Endothelial cell of umbilical vein (primary cell): ENCODE data around the gene LRCH1. TPM values are rescaled to one million over a fixed set of nuclear protein-coding genes. Genes with fewer than 3 reads are reported as not detected.

Experiments used
- BruUV-seq: library from RNA; stranded (reverse); fragments of 400-500 nt; replicated peaks from 2 replicates; lab custom pipeline; 2021; lab: Mats Ljungman, UMichigan
- CTCF ChIA-PET: fragments of 300-600, 350-600 bp; sonication (Branson Sonifier 250); formaldehyde crosslinking; loops from one replicate; lab custom pipeline; 2021; ENCODE audit warnings: antibody characterized with exemption, inconsistent platforms; lab: Charles Lee
- POLR2A ChIA-PET: fragments of 300-600, 350-600 bp; sonication (Branson Sonifier 250); formaldehyde crosslinking; loops from one replicate; lab custom pipeline; 2021; ENCODE audit warnings: antibody characterized with exemption, inconsistent platforms; lab: Charles Lee
- DNase-seq: peaks from one replicate; pipeline ENCODE4 v3.0.0-alpha.2; 2011; ENCODE audit warnings: low read depth, low spot score
- FAIRE-seq: peaks from 2 replicates; lab custom pipeline; 2011; peaks lifted over from hg19 to GRCh38; lab: Jason Lieb, UNC
- H2AFZ ChIP-seq: 2 replicates; pipeline ENCODE4 v1.6.0; 2012; ENCODE audit warnings: low read depth, low read length, control low read depth, inconsistent platforms
- H3K27ac ChIP-seq: 2 replicates; pipeline ENCODE4 v1.5.1; 2011; ENCODE audit warnings: low read depth, mild to moderate bottlenecking, control low read depth, low read length, moderate library complexity; ENCODE audit not compliant: insufficient read depth
- H3K27me3 ChIP-seq, 2 experiments: 2 replicates each; pipeline versions ENCODE4 v1.6.0 to v1.6.1; 2011; ENCODE audit warnings: low read length in 2 of 2, mixed read lengths in 1 of 2; ENCODE audit not compliant: control insufficient read depth in 2 of 2, insufficient read depth in 2 of 2
- H3K36me3 ChIP-seq, 2 experiments: 2 replicates in 1 of 2; 3 replicates in 1 of 2; pipeline ENCODE4 v1.5.1; 2011; ENCODE audit warnings: low read length in 2 of 2, mild to moderate bottlenecking in 1 of 2, moderate library complexity in 1 of 2; ENCODE audit not compliant: control insufficient read depth in 2 of 2, insufficient read depth in 2 of 2; ENCODE audit errors: extremely low read depth in 1 of 2
- H3K4me1 ChIP-seq: 3 replicates; pipeline ENCODE4 v1.5.1; 2011; ENCODE audit warnings: mild to moderate bottlenecking, low read length; ENCODE audit not compliant: control insufficient read depth, insufficient read depth; ENCODE audit errors: extremely low read depth
- H3K4me2 ChIP-seq: 2 replicates; pipeline ENCODE4 v1.6.1; 2011; ENCODE audit warnings: low read length, control low read depth, mixed read lengths; ENCODE audit not compliant: insufficient read depth
- H3K4me3 ChIP-seq, 3 experiments: fragments of 200-600 bp in 1 of 3; sonication (generic), shearing (Covaris generic) in 1 of 3; replicated peaks in 1 of 3; 2 replicates each; pipeline ENCODE4 v1.5.1; 2011 to 2016; ENCODE audit warnings: control low read depth in 3 of 3, low read length in 3 of 3, mild to moderate bottlenecking in 2 of 3, inconsistent platforms in 1 of 3, low read depth in 1 of 3, moderate library complexity in 1 of 3; ENCODE audit not compliant: insufficient read depth in 1 of 3
- H3K79me2 ChIP-seq: 2 replicates; pipeline ENCODE4 v1.6.0; 2012; ENCODE audit warnings: low read length, inconsistent platforms; ENCODE audit not compliant: control insufficient read depth, insufficient read depth
- H3K9ac ChIP-seq: replicated peaks from 2 replicates; pipeline ENCODE3; 2011; ENCODE audit warnings: low read length, control low read depth; ENCODE audit not compliant: insufficient read depth; ENCODE audit errors: extremely low read depth
- H3K9me1 ChIP-seq: replicated peaks from 3 replicates; pipeline ENCODE4 v1.6.0; 2011; ENCODE audit warnings: mild to moderate bottlenecking, low read length; ENCODE audit not compliant: control insufficient read depth, insufficient read depth; ENCODE audit errors: extremely low read depth
- H3K9me3 ChIP-seq: replicated peaks from 2 replicates; pipeline ENCODE4 v1.5.1; 2012; ENCODE audit warnings: low read length, inconsistent platforms; ENCODE audit not compliant: control insufficient read depth, insufficient read depth
- H4K20me1 ChIP-seq: replicated peaks from 2 replicates; pipeline ENCODE3; 2011; ENCODE audit warnings: mild to moderate bottlenecking, low read length; ENCODE audit not compliant: control insufficient read depth, insufficient read depth; ENCODE audit errors: extremely low read depth
- CTCF ChIP-seq, 2 donors: IDR thresholded peaks; 1 replicate in 1 of 2; 2 replicates in 1 of 2; pipeline ENCODE4 v1.5.1; 2011; ENCODE audit warnings: low read length in 2 of 2, mild to moderate bottlenecking in 2 of 2, moderate library complexity in 2 of 2, control low read depth in 1 of 2, inconsistent platforms in 1 of 2, low read depth in 1 of 2; ENCODE audit not compliant: insufficient read depth in 1 of 2; ENCODE audit errors: extremely low read depth in 1 of 2
- EZH2 ChIP-seq: IDR thresholded peaks from 2 replicates; pipeline ENCODE4 v1.6.1; 2012; ENCODE audit warnings: borderline replicate concordance, low read depth, mild to moderate bottlenecking, moderate library complexity, low read length, inconsistent platforms; ENCODE audit not compliant: severe bottlenecking
- FOS ChIP-seq: IDR thresholded peaks from 2 replicates; pipeline ENCODE4 v1.6.1; 2011; ENCODE audit warnings: mild to moderate bottlenecking, low read length, moderate library complexity, borderline replicate concordance; ENCODE audit not compliant: insufficient read depth
- GATA2 ChIP-seq: IDR thresholded peaks from 2 replicates; pipeline ENCODE4 v1.7.0; 2011; ENCODE audit warnings: low read depth, mild to moderate bottlenecking, moderate library complexity, mixed read lengths, low read length; ENCODE audit not compliant: insufficient read length, insufficient read depth
- JUN ChIP-seq: IDR thresholded peaks from 2 replicates; pipeline ENCODE4 v1.6.1; 2011; ENCODE audit warnings: borderline replicate concordance, low read depth; ENCODE audit not compliant: insufficient read length, insufficient read depth
- MAX ChIP-seq: IDR thresholded peaks from 2 replicates; pipeline ENCODE4 v1.6.1; 2011; ENCODE audit not compliant: insufficient read depth, insufficient read length
- MYC ChIP-seq: IDR thresholded peaks from one replicate; pipeline ENCODE4 v1.6.1; 2011; ENCODE audit warnings: mild to moderate bottlenecking, low read depth, low read length
- POLR2A ChIP-seq: IDR thresholded peaks from 2 replicates; pipeline ENCODE4 v1.6.1; 2012; ENCODE audit warnings: low read depth, mild to moderate bottlenecking, control low read depth, low read length
- POLR2AphosphoS5 ChIP-seq: IDR thresholded peaks from 2 replicates; pipeline ENCODE4 v1.6.1; 2012; ENCODE audit warnings: low read depth, mild to moderate bottlenecking, control low read depth, low read length, moderate library complexity; ENCODE audit not compliant: insufficient read depth
- dilution Hi-C: fragments of 300-500 bp; cut with MboI; formaldehyde crosslinking; loops from one replicate; pipeline ENCODE4 v1.15.0; 2019; ENCODE audit warnings: low sequenced_read_pairs; ENCODE audit not compliant: extremely low pct_ligation_motif_present
- intact Hi-C: fragments of 100-400 bp; cut with micrococcal nuclease; formaldehyde crosslinking; loops from one replicate; pipeline ENCODE4 v1.10.0; 2022
- polyA plus RNA-seq, 4 experiments: library from polyadenylated mRNA; depleted of rRNA in 3 of 4; stranded (reverse) in 3 of 4; unstranded in 1 of 4; fragments of >200 nt; gene quantifications; 2 replicates each; pipeline versions ENCODE4 v1.2.1 to v1.2.3, GENCODE V29; 2011 to 2012; ENCODE audit warnings: missing spikeins in 1 of 4
- total RNA-seq: library from RNA; stranded (reverse); gene quantifications from 2 replicates; pipeline ENCODE4 v1.2.3, GENCODE V29; 2021

The LRCH1 gene
- total and polyA plus RNA-seq, 2 donors (not counting 3 experiments of a cell fraction or from before 2014, with no cell fraction given): 5.4 to 16.5 TPM

- ChIA-PET CTCF (no interaction called here), POLR2A (no interaction called here)
Measured at GRCh38 chr13:46607768-46608564, 55.0 kb downstream of the LRCH1 start.

More at GRCh38 chr13:46607768-46608564, 55.0 kb downstream of the LRCH1 start:
- dilution Hi-C loops: no loop called here
- peaks cover 13% of the 10 kb centered on the region for H3K79me2 ChIP-seq
- no peaks in the 10 kb centered on the region for H3K9me1 ChIP-seq
- H3K4me3 ChIP-seq: no peak overlapping the region
- DNase-seq (no peak), FAIRE-seq (no peak)
- H3K4me2 ChIP-seq: no peak overlapping the region
- no peaks in the 10 kb centered on the region for H3K9me3 ChIP-seq
- BruUV-seq: no TSS peak
- no peak overlapping the region for H3K27ac ChIP-seq
- intact Hi-C loops: no loop called here
- peaks cover 9% of the 10 kb centered on the region for H3K4me1 ChIP-seq
- no peaks in the 10 kb centered on the region for H3K27me3 ChIP-seq
- no peaks in the 10 kb centered on the region for H3K36me3 ChIP-seq
- no peak overlapping the region for H2AFZ ChIP-seq
- no peak for TF ChIP-seq GATA2
- no peak for TF ChIP-seq JUN
- TF ChIP-seq MYC: no peak
- TF ChIP-seq POLR2A: no peak
- no peak for TF ChIP-seq CTCF (IDR thresholded peaks at IDR 0.05; ENCODE audit: extremely low read depth in 1 of 2, insufficient read depth in 1 of 2, low read depth in 1 of 2, low read length in 2 of 2)
- no peak for TF ChIP-seq FOS
- TF ChIP-seq EZH2: no peak
- TF ChIP-seq POLR2AphosphoS5: no peak
- TF ChIP-seq MAX: no peak
- H4K20me1 ChIP-seq: peaks cover 5% of the 10 kb centered on the region
- H3K9ac ChIP-seq: no peak overlapping the region
